ENCODE measurements around the gene TLL1. TPM values are rescaled to one million over a fixed set of nuclear protein-coding genes. Genes with fewer than 3 reads are reported as not detected.

TLL1 gene
- total RNA-seq, 1 donor from 2014 or later = 7.9 TPM

- H3K4me3 ChIP-seq (ENCODE audit: low read depth, low read length) = no peak overlapping the region
- no peak for DNase-seq (ENCODE audit: low read depth)
- TF ChIP-seq, protein P1, sequence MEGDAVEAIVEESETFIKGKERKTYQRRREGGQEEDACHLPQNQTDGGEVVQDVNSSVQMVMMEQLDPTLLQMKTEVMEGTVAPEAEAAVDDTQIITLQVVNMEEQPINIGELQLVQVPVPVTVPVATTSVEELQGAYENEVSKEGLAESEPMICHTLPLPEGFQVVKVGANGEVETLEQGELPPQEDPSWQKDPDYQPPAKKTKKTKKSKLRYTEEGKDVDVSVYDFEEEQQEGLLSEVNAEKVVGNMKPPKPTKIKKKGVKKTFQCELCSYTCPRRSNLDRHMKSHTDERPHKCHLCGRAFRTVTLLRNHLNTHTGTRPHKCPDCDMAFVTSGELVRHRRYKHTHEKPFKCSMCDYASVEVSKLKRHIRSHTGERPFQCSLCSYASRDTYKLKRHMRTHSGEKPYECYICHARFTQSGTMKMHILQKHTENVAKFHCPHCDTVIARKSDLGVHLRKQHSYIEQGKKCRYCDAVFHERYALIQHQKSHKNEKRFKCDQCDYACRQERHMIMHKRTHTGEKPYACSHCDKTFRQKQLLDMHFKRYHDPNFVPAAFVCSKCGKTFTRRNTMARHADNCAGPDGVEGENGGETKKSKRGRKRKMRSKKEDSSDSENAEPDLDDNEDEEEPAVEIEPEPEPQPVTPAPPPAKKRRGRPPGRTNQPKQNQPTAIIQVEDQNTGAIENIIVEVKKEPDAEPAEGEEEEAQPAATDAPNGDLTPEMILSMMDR (IDR thresholded peaks at IDR 0.05; ENCODE audit: insufficient read depth, low read length, poor library complexity, severe bottlenecking) = no peak
- H3K27me3 ChIP-seq (ENCODE audit: control insufficient read depth, insufficient read depth, low read length) = no peaks in the 10 kb centered on the region
- no peaks in the 10 kb centered on the region for H3K36me3 ChIP-seq (ENCODE audit: control insufficient read depth, insufficient read depth, low read length)
These were observed 121.7 kb downstream of the TLL1 start for GRCh38 chr4:165994701-165995100.

DNA sequence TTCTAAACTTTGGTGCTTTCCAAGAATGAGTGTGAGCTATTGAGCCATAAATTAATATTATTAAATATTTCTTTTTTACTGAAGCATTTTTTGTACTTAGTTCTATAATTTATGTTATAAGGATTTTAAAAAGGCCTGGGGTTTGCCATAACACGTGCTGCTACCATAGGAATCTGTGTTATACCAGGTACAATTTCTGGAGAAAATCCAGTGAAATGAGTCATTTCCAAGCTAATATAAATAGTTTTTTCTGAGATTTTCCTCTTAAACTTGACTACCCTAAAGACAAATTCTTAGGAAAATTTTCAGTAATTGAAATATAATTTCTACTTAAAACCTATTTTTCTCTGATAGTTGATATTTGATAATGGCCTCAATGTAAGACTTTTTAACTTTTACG lies 130.8 kb downstream of the TLL1 start:
- Histone ChIP-seq H3K36me3 (ENCODE audit: control insufficient read depth, insufficient read depth, low read length) (no peaks in the 10 kb centered on the region), H3K27me3 (ENCODE audit: control insufficient read depth, insufficient read depth, low read length) (no peaks in the 10 kb centered on the region), H3K4me3 (ENCODE audit: low read depth, low read length) (no peak overlapping the region)
- TF ChIP-seq, protein P1 (IDR thresholded peaks at IDR 0.05; ENCODE audit: insufficient read depth, low read length, poor library complexity, severe bottlenecking) = no peak
- no peak for DNase-seq (ENCODE audit: low read depth)

GRCh38 chr4:166006217-166006616 lies 133.2 kb downstream of the TLL1 start:
- Histone ChIP-seq H3K4me3 (ENCODE audit: low read depth, low read length) (no peak overlapping the region), H3K36me3 (ENCODE audit: control insufficient read depth, insufficient read depth, low read length) (no peaks in the 10 kb centered on the region), H3K27me3 (ENCODE audit: control insufficient read depth, insufficient read depth, low read length) (no peaks in the 10 kb centered on the region)
- DNase-seq (ENCODE audit: low read depth) = no peak
- TF ChIP-seq, protein P1 (IDR thresholded peaks at IDR 0.05; ENCODE audit: insufficient read depth, low read length, poor library complexity, severe bottlenecking) = no peak

- Histone ChIP-seq H3K4me3 (ENCODE audit: low read depth, low read length) (no peak overlapping the region), H3K27me3 (ENCODE audit: control insufficient read depth, insufficient read depth, low read length) (no peaks in the 10 kb centered on the region), H3K36me3 (ENCODE audit: control insufficient read depth, insufficient read depth, low read length) (no peaks in the 10 kb centered on the region)
- no peak for DNase-seq (ENCODE audit: low read depth)
- TF ChIP-seq, protein P1 (IDR thresholded peaks at IDR 0.05; ENCODE audit: insufficient read depth, low read length, poor library complexity, severe bottlenecking) = no peak
These were observed 135.5 kb downstream of the TLL1 start for GRCh38 chr4:166008510-166008909.

- DNase-seq (ENCODE audit: low read depth) = peak; percentile 12
- no peaks in the 10 kb centered on the region for H3K36me3 ChIP-seq (ENCODE audit: control insufficient read depth, insufficient read depth, low read length)
- no peaks in the 10 kb centered on the region for H3K27me3 ChIP-seq (ENCODE audit: control insufficient read depth, insufficient read depth, low read length)
- H3K4me3 ChIP-seq (ENCODE audit: low read depth, low read length) = no peak overlapping the region
- TF ChIP-seq, protein P1 (IDR thresholded peaks at IDR 0.05; ENCODE audit: insufficient read depth, low read length, poor library complexity, severe bottlenecking) = no peak
These were observed 139.3 kb downstream of the TLL1 start for GRCh38 chr4:166012129-166013030.

Measured in kidney epithelial cell (primary cell).